Tibial nerve (tissue), 4 donors: Measurements from ENCODE around the gene PIGQ.

Source experiments
- EP300 ChIP-seq, 2 donors: sonication (generic); formaldehyde crosslinking; IDR thresholded peaks; one replicate each; pipeline ENCODE4 v1.6.1; 2017; ENCODE audit warnings: antibody characterized with exemption in 2 of 2, mild to moderate bottlenecking in 1 of 2
- POLR2A ChIP-seq, 2 donors: fragments of 450-650 bp; IDR thresholded peaks; one replicate each; pipeline ENCODE4 v1.6.1; 2017; ENCODE audit warnings: antibody characterized with exemption in 2 of 2, mild to moderate bottlenecking in 2 of 2, moderate library complexity in 2 of 2
- TF ChIP-seq, protein P1 (sequence below), 5 experiments: fragments of 200-600 bp in 3 of 5; fragments of 450-650 bp in 2 of 5; sonication (generic) in 3 of 5; IDR thresholded peaks; one replicate each; pipeline ENCODE4 v1.5.1; 2016 to 2019; ENCODE audit warnings: antibody characterized with exemption in 5 of 5, mild to moderate bottlenecking in 3 of 5, moderate library complexity in 2 of 5

DNA sequence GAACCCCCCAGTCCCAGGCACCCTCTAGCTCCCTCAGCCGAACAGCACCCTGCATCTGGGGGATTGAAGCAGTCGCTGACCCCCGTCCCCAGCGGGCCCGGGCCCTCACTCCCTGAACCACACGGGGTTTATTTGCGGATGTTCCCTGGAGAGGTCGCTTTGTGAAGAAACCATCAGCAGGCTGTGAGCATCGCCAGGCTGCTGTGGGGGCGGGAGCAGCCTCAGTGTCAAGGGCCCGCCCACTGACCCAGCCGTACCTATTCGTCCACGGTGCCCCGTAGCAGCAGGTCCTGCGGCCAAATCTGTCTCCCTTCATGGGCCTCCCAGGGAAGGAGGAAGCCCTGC, 13.7 kb downstream of the PIGQ start:
- TF ChIP-seq, protein P1, sequence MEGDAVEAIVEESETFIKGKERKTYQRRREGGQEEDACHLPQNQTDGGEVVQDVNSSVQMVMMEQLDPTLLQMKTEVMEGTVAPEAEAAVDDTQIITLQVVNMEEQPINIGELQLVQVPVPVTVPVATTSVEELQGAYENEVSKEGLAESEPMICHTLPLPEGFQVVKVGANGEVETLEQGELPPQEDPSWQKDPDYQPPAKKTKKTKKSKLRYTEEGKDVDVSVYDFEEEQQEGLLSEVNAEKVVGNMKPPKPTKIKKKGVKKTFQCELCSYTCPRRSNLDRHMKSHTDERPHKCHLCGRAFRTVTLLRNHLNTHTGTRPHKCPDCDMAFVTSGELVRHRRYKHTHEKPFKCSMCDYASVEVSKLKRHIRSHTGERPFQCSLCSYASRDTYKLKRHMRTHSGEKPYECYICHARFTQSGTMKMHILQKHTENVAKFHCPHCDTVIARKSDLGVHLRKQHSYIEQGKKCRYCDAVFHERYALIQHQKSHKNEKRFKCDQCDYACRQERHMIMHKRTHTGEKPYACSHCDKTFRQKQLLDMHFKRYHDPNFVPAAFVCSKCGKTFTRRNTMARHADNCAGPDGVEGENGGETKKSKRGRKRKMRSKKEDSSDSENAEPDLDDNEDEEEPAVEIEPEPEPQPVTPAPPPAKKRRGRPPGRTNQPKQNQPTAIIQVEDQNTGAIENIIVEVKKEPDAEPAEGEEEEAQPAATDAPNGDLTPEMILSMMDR (IDR thresholded peaks at IDR 0.05): no peak
- TF ChIP-seq EP300 (IDR thresholded peaks at IDR 0.05) (no peak), POLR2A (IDR thresholded peaks at IDR 0.05) (no peak)
